ENCODE measurements around the gene MESP1.

DNA sequence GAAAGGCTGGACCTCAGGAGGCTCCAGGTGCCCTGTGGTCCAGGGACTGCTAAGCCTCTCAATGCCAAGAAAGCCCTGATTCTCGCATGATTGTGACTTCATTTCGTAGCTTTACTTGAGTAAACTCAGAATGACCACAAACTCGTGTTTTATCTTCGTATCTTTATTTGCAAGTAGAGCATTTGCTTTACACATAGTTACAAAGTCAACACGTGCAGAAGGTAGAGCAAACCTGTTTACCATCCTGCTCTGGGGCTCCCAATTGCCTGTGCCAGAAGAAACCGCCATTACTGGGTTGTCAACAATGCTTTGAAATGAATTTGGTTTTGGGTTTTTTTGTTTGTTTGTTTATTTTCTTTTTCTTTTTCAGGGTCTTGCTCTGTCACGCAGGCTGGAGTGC is 5.8 kb upstream of the MESP1 start:
- TF ChIP-seq ZNF202 (tag by site-specific recombination; IDR thresholded peaks at IDR 0.05; ENCODE audit: borderline replicate concordance) (no peak), ZNF239 (tag by site-specific recombination; IDR thresholded peaks at IDR 0.05) (no peak), ZNF121 (tag by site-specific recombination; IDR thresholded peaks at IDR 0.05) (no peak), KLF16 (tag by site-specific recombination; IDR thresholded peaks at IDR 0.05) (no peak), MZF1 (tag by site-specific recombination; IDR thresholded peaks at IDR 0.05; ENCODE audit: borderline replicate concordance) (no peak), ZNF394 (tag by site-specific recombination; IDR thresholded peaks at IDR 0.05; ENCODE audit: borderline replicate concordance) (no peak)
- TF ChIP-seq, protein P1, sequence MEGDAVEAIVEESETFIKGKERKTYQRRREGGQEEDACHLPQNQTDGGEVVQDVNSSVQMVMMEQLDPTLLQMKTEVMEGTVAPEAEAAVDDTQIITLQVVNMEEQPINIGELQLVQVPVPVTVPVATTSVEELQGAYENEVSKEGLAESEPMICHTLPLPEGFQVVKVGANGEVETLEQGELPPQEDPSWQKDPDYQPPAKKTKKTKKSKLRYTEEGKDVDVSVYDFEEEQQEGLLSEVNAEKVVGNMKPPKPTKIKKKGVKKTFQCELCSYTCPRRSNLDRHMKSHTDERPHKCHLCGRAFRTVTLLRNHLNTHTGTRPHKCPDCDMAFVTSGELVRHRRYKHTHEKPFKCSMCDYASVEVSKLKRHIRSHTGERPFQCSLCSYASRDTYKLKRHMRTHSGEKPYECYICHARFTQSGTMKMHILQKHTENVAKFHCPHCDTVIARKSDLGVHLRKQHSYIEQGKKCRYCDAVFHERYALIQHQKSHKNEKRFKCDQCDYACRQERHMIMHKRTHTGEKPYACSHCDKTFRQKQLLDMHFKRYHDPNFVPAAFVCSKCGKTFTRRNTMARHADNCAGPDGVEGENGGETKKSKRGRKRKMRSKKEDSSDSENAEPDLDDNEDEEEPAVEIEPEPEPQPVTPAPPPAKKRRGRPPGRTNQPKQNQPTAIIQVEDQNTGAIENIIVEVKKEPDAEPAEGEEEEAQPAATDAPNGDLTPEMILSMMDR (tag by site-specific recombination; IDR thresholded peaks at IDR 0.05) = no peak
